Measurements from ENCODE around the gene ZNF630. TPM values are rescaled to one million over a fixed set of nuclear protein-coding genes. Genes with fewer than 3 reads are reported as not detected.
"Not testable (repeated sequence)": the region's sequence is repeated elsewhere in the genome, so short reads cannot be mapped to it uniquely, and the experiment has no call there.

The ZNF630 gene
- polyA plus RNA-seq (ENCODE audit: insufficient read length) = 2.8 TPM

DNA sequence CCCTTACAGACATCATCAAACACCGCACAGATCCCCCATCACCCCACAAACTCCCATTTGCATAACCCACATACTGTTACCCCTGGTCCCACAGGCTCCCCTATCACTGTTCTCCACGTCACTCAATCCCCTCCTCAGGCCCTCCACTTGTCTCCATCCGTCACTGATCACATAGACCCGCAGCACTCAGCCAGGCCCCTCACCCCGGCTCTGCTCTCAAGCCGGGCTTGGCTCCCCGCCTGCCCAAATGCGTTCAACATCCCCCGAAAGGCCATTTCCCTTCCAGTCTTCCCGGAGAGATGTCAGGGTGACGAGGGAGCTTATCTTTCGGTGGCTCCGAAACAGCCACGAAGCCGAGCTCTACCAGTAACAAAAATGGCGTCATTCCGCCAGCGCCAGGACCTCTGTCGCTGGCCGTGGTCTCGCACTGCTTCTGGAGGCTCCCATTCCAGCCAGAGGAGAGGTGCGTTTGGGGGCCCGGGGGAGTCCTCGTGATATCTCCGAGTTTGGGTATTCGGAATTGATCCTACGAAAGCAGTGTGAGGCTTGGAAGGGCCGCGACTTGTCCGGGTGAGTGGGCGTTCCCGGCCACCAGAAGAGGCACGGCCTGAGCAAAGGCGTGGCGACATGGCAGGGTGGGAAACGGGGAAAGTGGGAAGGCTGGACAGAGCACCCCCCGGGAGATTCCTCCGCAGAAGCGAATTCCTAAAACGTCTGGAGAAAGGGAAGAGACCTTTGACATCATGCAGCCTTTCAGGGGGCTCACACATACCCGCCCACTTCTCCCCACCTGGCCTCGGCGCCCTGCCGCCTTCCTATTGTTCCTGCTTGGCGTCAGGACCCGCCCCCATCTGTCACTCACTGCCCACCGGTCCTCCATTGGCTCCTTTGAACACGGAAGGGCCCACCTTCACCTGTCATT, at the start of gene ZNF630:
Gene ZNF630, minus strand, starts transcription at position 577 of the 922 bp plus-strand sequence. CDS start 4,754 bp downstream, outside the sequence.
- DNase-seq (ENCODE audit: low read depth) = no peak

DNA sequence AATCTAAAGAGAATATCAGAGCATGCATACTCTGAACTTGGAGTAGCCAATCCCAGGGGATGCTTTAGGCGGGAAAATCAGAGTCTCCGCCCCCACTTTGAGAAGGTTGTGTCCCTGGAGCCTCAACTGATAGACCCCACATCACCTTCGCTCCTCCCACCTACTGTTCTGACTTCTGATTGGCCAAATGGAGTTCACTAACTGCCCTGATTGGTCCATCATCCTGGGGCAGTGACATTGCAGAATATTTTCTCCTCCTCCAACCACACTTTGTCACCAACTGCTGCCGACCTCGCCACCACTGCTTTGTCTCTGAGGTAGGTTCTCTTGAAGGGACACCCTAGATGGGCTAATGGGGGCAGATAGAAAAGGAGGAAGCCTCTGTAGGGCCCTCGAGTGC, 36.3 kb upstream of the ZNF630 start:
- no peak for DNase-seq (ENCODE audit: low read depth)

DNA sequence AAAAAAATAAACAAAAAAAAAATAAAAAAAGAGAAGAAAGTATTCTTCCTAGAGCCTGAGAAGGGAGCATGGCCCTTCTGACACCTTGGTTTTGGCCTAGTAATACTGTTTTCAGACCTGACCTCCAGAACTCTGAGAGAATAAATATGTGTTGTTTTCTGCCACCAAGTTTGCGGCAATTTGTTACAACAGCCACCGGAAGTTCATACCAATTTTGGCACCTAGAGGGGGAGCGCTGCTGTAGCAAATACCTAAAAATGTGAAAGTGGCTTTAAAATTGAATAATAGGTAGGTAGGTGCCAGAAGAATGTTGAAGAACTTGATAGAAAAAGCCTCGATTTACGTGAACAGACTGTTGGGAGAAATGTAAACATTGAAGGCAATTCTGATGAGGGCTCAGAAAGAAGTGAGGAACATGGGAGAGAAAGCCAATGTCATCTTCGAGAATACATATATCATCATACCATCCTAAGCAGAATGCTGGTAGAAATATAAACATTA, 31.5 kb upstream of the ZNF630 start:
- DNase-seq (ENCODE audit: low read depth) = no peak

DNA sequence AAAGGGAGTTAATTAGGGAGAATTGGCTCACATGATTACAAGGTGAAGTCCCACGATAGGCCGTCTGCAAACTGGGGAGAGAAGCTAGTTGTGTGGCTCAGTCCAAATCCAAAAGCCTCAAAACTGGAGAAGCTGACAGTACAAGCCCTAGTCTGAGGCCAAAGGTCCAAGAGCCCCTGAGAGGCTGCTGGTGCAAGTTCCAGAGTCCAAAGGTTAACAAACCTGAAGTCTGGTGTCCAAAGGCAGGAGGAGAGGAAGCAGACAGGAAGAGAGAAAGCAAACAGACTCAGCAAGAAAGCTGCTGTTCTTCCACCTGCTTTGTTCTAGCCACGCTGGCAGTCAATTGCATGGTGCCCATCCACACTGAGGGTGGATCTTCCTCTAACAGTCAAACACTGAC, 30.0 kb upstream of the ZNF630 start:
- no peak for DNase-seq (ENCODE audit: low read depth)

DNA sequence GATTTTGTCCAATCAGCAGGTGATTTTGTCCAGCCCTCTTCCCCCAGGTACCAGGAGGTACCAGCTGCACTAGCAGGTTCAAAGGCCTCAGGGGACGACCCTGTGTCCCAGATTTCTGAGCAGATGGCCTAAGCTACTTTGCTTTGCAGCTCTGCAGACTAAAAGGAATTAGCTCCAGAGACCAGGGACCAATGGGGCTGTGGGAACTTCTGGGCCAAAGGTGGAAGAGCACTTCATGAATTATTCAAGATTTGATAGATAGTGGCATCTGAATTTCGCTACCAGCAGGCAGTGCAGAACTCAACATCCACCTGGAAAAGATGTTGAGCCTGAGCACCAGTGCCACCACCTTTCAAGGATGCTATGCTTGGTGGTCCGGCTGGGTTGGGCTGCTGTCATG, 21.1 kb upstream of the ZNF630 start:
- DNase-seq (ENCODE audit: low read depth) = not testable (repeated sequence)

DNA sequence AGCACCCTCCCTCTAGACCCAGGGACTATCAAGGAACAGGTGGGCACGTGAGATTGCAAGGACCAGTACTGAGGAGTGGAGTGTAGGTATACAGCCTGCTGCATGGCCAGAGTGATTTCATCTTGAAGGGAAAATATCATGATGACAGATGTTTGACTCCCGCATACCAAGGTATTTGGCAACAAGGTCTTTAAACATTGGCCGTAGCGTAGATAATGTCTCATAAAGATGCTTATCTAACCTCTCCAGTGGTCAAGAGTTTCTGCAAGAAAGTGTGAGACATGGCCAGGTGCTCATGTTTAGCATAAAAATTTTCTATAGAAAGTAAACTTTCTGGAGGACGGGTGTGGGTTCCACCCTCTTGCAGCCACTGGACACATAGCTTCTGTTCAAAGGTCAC, 18.7 kb upstream of the ZNF630 start:
- DNase-seq (ENCODE audit: low read depth) = no peak

DNA sequence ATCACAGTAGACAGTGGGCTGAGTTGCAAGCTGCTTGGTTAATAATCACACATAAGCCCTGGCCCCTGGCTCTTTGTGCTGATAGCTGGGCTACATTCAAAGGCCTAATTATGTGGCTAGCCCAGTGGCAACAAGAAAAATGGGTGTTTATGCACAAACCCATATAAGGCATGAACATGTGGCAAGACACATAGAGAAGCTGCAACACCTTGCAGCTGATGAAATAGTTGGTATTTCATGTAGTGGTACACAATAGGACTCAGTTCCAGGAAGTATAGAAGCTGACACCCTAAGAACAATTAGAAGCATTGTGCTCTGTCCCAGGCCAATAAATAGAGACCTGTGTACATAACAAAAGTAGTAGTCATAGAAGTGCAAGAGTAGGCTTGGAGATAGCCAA, 14.6 kb upstream of the ZNF630 start:
- DNase-seq (ENCODE audit: low read depth) = no peak

DNA sequence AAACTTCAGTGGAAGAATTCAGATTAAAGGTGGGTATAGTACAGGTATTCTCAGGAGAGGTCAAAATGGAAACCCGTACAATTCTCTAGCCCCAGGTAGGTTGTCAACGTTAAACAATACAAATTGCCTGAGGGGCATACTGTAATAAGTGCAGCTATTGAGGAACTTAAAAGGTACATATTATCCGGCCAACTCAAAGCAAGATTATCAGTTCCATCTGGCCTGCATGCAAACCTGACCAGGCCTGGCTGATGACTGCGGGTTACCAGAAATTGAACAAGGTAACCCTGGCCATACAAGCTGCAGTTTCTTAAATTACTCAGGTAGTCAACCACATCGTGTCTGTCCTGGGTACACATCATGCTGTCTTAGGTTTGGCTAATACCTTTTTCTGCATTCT, 12.3 kb upstream of the ZNF630 start:
- no peak for DNase-seq (ENCODE audit: low read depth)

DNA sequence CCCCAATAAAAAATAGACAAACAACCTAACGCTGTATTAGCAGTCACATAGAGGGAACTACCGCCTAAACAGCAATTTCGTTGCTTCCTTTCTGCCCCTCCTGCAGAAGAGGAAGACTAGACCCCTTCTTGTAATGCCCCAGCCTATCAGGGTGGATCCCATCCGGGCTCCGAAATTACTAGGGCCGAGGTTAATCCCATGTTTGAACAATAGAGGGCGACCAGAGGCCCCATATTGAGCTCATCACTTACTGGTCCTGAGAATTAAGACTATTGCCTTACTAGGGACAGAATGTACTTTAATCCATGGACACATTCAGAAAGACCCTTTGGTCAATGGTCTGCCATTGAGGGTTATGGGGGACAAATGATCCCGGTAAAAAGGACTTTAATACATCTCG, 11.8 kb upstream of the ZNF630 start:
- DNase-seq (ENCODE audit: low read depth) = no peak

DNA sequence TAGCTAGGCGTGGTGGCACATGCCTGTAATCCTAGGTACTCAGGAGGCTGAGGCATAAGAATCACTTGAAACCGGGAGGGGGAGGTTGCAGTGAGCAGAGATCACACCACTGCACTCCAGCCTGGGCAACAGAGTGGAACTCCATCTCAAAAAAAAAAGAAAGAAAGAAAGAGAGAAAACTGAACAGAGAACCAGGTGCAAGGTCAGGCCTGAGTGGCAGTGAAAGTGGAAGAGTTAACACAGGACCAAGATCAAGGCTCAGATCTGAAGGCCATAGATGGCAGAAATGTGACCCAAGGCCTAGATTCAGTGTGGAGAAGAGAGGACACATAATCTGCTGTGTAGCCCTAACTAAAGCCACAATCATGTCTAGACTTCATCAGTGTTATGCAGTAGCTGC, 4.9 kb upstream of the ZNF630 start:
- DNase-seq (ENCODE audit: low read depth) = no peak

DNA sequence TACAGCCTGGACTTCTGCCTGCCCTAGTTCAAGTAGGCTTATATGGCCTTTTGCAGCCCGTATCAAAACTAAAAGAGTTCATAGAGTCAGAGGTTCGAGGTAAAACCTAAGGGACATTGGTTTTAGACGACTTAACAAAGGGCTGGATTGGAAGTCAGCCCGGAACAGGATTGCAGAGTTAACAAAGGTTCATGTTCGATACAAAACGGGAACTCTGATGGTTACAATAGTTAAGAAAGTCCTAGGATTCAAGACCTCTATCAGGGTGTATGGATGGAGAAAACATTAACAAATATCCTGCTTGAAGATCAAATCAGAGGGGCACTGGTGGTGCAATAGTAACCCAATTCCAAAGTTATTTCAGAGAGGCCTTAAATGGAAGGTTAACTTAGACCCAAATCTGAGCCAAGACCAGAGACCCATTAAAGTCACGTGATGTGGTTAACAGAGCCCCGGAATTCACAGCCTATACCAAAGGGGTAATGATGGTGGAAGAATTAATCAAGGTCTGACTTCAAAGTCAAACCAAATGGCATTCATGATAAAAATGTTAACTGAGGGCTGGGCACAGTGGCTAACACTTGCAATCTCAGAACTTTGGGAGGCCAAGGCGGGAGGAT, 656 bp upstream of the ZNF630 start:
- DNase-seq (ENCODE audit: low read depth) = no peak

DNA sequence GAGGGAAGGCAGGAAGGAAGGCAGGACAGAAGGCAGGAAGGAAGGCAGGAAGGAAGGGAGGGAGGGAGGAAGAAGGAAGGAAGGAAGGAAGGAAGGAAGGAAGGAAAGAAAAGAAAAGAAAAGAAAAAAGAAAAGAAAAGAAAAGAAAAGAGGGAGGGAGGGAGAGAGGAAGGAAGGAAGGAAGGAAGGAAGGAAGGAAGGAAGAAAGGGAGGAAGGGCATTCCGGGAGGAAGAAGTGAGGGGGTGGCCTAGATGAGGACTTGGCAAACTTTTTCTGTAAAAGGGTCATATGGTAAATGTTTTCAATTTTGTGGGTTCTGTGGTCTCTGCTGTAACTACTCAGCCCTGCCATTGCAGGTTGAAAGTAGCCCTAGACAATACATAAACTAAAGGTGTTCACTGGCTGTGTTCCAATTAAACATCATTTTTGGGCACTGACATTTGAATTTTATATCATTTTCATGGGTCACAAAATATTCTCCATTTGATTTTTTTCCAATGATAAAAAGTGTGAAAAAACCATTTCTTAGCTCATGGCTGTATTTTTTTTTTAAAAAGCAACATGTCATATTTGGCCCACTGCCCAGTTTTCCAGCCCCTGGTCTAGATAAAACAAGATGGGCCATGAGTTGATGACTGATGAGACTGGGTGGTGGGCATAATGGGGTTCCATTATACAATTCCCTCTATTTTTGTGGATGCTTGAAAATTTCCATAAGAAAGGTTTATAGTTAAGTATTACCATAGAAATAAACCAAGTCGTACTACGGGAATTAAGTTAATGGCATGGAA, 3.1 kb downstream of the ZNF630 start:
- DNase-seq (ENCODE audit: low read depth) = no peak

DNA sequence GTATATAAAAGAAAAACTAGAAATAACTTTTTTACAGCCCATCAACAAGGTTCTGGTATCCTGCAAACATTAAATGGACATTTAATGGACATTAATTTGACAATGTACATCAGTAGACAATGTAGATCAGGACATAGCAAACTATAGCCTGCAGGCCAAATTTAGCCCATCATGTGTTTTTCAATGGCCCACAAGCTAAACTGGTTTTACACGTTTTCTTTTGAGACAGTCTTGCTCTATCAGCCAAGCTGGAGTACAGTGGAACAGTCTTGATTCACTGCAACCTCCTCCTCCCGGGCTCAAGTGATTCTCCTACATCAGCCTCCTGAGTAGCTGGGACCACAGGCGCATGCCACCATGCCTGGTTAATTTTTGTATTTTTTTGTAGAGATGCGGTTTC, 7.2 kb downstream of the ZNF630 start:
- DNase-seq (ENCODE audit: low read depth) = no peak

DNA sequence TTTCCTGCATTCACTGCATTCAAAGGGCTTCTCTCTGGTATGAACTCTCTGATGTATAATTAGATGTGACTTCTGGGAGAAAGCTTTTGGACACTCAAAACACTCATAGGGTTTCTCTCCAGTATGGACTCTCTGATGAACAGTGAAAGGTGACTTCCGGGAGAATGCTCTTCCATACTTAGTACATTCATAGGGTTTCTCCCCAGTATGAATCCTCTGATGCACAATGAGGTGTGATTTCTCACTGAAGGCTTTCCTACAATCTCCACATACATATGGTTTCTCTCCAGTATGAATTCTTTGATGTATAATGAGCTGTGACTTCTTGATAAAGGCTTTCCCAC, 12.2 kb downstream of the ZNF630 start:
- no peak for DNase-seq (ENCODE audit: low read depth)

DNA sequence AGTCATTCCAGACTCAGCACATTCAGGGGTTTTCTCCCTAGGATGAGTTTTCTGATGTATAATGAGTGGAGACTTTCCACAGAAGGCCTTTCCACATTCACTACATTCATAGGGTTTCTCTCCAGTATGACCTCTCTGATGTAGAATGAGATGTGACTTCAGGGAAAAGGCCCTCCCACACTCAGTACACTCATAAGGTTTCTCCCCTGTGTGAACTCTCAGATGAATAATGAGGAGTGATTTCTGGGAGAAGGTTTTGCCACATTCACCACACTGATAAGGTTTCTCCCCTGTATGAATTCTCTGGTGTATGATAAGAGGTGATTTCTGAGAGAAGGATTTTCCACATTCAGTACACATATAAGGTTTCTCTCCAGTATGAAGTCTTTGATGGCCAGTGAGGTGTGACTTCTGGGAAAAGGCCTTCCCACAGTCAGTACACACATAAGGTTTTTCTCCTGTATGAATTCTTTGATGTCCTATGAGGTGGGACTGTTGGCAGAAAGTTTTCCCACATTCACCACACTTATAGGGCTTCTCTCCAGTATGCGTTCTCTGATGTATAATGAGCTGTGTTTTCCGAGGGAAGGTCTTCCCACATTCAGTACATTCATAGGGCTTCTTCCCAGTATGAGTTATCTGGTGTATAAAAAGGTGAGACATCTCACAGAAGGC, 12.7 kb downstream of the ZNF630 start:
- no peak for DNase-seq (ENCODE audit: low read depth)

DNA sequence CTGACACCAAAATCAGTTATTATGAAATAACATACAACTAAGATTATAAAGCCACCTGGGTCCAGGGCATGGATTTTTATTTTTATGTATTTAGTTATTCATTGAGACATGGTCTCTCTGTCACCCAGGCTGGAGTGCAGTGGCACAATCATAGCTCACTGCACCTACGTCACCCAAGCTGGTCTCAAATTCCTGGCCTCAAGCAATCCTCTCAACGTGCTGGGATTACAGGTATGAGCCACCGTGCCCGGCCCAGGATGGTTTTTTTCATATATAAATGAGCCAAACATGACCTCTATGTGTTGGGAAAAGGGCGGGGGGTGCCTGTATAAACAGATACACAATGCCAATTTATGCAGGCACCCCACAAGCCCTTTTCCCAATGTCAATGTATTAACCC, 24.6 kb downstream of the ZNF630 start:
- no peak for DNase-seq (ENCODE audit: low read depth)

DNA sequence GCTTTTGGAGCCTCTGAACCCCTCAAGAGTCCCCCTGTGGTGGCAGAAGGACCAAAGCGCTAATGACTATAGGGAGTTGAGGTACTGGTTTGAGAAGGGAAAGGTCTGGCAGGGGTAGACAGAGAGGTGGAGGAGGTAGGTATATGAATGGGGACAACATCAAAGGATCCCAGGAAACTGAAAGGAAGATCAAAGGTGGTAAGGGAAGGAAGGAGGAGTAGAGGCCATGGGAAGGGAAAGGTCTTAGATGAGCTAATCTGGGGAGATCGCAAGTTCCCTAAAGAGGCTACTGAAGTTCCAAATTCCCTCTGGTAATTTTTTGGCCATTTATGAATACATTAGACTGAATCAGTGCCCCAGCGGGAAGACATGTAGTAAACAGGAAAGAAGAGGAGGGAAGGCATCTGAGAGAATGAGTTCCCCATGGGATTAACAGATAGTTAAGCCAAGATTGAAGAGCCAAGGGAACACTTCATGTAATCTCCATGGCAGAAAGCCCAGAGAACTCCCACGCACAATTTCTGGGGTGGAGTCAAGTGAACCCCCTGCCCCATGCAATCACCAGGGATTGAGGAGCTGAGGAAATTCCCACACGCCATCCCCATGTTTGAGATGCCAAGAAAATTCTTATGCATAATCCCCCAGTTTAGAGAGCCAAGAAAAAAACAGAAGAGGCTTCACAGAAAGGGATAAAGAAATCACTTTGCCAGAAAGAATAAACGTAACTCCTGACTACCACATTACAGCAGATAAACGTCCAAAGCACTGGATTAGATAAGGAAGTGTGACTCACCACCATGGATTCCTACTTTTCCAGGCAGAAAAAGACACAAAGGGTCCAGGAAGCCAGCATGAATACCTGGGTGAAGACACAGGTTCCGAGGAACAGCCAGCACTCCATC, 25.8 kb downstream of the ZNF630 start:
- DNase-seq (ENCODE audit: low read depth) = no peak

DNA sequence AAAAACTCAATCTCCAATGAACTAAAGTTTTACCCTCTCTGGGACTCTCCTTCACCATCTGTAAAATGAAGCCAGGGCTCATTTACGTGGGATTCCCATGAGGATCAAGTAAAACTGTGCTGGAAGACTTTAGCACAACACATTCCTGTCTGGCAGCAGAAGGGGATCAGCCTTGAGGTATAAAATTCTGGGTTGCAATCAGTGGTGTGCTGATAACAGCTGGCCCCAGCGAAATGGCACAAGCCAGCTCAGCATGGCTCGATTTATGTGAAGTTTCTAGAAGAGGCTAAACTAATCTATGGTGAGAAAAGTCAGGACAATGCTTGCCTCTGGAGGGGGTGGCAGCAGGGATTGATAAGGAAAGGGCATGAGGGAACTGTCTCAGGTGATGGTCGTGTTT, 28.4 kb downstream of the ZNF630 start:
- DNase-seq (ENCODE audit: low read depth) = no peak

DNA sequence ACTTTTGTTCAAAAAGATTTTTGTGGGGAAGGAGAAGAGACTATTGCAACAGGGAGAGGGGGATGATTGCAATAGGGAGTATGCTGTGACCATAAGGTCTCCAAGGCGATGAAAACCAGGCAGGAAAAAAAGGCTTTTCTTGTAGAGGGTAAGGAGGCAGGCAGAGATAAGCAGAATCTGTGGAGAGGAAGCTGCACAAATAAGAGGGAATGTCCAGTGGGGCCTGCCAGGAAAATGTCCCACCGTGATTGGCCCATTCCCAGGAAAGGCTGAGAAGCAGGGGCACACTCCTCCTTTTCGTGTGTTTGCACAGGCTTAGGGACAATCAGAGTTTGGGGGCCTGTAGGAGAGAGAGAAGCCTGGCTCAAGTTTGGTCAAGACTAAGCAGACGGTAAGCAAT, 35.5 kb downstream of the ZNF630 start:
- no peak for DNase-seq (ENCODE audit: low read depth)

DNA sequence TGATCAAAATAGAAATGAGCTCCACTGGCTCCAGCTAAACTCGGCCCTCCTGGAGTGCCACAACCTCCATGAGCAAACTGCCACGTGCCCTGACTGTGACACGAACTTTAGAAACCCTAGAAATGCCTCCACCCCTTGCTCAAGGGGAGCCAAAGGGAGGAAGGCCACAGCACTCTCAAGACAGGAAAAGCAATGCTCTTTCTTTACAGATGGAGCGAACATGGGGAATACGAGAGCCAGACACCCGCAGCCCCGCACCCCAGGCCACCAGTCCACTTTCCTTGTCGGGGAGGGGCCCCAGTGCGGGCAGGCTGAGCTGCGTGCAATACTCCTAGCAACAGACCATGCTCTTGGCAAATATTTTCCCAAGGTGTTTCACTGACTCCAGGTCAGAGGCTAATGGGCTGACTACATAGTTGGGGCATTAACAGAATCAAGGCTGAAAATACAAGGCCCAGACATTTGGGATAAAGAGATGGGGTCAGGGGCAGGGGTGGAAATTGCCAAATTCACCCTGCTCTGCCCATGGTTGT, 40.7 kb downstream of the ZNF630 start:
- DNase-seq (ENCODE audit: low read depth) = not testable (repeated sequence)

Data from forelimb muscle (tissue), 1 donor.